Glutamatergic neuron (in vitro differentiated cells): ENCODE results near the gene C1QL2. TPM values are rescaled to one million over a fixed set of nuclear protein-coding genes. Genes with fewer than 3 reads are reported as not detected.

Source experiments
- DNase-seq: peaks from one replicate; pipeline ENCODE4 v3.0.0; 2022
- H3K27ac Mint-ChIP-seq: one replicate; pipeline ENCODE4 v1.8.0; 2020; ENCODE audit warnings: mild to moderate bottlenecking, mixed read lengths, inconsistent platforms; ENCODE audit not compliant: unreplicated experiment
- H3K27me3 Mint-ChIP-seq: one replicate; pipeline ENCODE4 v1.8.0; 2020; ENCODE audit warnings: mild to moderate bottlenecking, moderate library complexity, mixed read lengths, inconsistent platforms; ENCODE audit not compliant: unreplicated experiment
- H3K36me3 Mint-ChIP-seq: one replicate; pipeline ENCODE4 v1.8.0; 2020; ENCODE audit warnings: mild to moderate bottlenecking, mixed read lengths, inconsistent platforms; ENCODE audit not compliant: unreplicated experiment
- H3K4me1 Mint-ChIP-seq: one replicate; pipeline ENCODE4 v1.8.0; 2020; ENCODE audit warnings: mild to moderate bottlenecking, low read depth, mixed read lengths, inconsistent platforms; ENCODE audit not compliant: unreplicated experiment
- H3K4me3 Mint-ChIP-seq: one replicate; pipeline ENCODE4 v1.8.0; 2020; ENCODE audit warnings: mild to moderate bottlenecking, mixed read lengths, inconsistent platforms; ENCODE audit not compliant: unreplicated experiment
- H3K9me3 Mint-ChIP-seq: one replicate; pipeline ENCODE4 v1.8.0; 2020; ENCODE audit warnings: mild to moderate bottlenecking, moderate library complexity, mixed read lengths, inconsistent platforms; ENCODE audit not compliant: unreplicated experiment
- long read RNA-seq: library from polyadenylated mRNA; unstranded; transcript quantifications from one replicate; pipeline ENCODE4 v2.0.0, GENCODE V29; 2020; ENCODE audit not compliant: unreplicated experiment
- total RNA-seq: library from RNA; stranded (reverse); fragmentation: NEBNext Ultra II Directional; extraction: Animal tissue kit (Norgen Biotek cat#: 25700); gene quantifications from one replicate; pipeline ENCODE4 v1.2.1, GENCODE V29; 2021; ENCODE audit not compliant: unreplicated experiment
- TF ChIP-seq, protein P1 (sequence below): fragments of 200-600 bp; sonication (generic); IDR thresholded peaks from one replicate; pipeline ENCODE4 v1.5.0; 2021; ENCODE audit not compliant: partially characterized antibody, unreplicated experiment

The C1QL2 gene
- not detected for total RNA-seq
- long read RNA-seq: 0 reads

DNA sequence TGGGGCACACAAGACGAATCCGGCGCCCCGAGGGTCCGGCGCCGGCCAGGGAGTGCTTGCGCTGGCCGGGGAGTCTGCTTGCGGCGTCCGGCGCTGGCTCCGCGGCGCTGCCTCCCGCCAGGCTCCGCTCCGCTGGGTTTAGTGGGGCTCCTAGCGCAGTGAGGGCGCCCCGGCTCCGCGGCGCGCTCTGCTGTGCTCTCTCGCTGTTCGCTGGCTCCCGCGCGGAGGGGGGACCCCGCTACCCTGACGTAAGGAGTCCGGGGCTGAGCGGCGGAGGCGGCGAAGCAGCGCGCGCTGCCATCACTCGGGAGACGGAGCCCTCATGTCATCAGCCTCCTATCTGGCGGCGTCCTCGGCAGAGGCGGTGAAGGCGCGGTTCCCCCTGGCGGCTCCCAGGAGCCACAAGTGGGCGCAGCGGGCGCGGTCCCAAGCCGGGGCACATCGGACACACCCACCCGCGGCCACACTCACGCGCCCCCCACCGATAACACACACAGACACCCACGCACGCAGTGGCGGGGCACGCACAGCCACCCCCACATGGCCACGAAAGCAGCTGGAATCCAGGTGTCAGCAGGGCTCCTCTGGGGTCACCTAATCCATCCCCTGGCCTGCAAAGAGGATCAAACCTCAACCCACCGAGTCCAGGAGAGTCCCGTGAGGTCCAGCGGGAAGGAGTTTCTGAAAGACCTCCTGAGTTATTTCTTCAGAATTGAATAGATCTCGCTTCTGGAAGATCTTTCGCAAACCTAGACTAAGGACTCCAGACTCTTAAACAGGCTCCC lies at the start of gene C1QL2:
Gene C1QL2, minus strand, starts transcription at position 189 of the 785 bp plus-strand sequence. CDS start 482 bp downstream, outside the sequence.
- TF ChIP-seq, protein P1, sequence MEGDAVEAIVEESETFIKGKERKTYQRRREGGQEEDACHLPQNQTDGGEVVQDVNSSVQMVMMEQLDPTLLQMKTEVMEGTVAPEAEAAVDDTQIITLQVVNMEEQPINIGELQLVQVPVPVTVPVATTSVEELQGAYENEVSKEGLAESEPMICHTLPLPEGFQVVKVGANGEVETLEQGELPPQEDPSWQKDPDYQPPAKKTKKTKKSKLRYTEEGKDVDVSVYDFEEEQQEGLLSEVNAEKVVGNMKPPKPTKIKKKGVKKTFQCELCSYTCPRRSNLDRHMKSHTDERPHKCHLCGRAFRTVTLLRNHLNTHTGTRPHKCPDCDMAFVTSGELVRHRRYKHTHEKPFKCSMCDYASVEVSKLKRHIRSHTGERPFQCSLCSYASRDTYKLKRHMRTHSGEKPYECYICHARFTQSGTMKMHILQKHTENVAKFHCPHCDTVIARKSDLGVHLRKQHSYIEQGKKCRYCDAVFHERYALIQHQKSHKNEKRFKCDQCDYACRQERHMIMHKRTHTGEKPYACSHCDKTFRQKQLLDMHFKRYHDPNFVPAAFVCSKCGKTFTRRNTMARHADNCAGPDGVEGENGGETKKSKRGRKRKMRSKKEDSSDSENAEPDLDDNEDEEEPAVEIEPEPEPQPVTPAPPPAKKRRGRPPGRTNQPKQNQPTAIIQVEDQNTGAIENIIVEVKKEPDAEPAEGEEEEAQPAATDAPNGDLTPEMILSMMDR: no peak
- Mint-ChIP-seq H3K4me3 (peak within 1 kb of the TSS; percentile 81), H3K27me3 (peaks cover 30% of the 10 kb centered on the region), H3K27ac (no peak within 1 kb of the TSS), H3K4me1 (peaks cover 3% of the 10 kb centered on the region), H3K9me3 (peaks cover 3% of the 10 kb centered on the region), H3K36me3 (no peaks in the 10 kb centered on the region)
- DNase-seq: peak; percentile 55

DNA sequence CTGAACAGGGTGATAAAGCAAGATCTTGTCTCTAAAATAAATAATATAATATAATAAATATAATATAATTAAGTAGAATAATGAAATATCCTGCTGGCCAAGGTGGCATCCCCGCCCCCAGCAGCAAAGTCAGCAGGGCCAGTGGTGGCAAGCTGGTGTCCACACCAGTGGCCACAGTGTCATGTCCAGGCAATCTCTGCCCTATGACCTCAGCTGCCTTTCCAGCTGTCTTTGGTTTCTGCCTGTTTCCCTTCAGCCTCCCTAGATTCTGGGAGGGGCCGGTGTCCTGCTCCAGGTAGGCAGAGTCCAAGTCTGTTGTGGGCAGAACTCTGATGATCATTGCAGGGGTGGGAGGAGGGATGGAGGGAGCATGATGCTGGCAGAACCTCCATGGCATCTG lies 48.9 kb upstream of the C1QL2 start:
- Mint-ChIP-seq H3K27me3 (peaks cover 2% of the 10 kb centered on the region), H3K9me3 (no peaks in the 10 kb centered on the region), H3K4me3 (no peak overlapping the region), H3K27ac (no peak overlapping the region), H3K4me1 (no peaks in the 10 kb centered on the region), H3K36me3 (no peaks in the 10 kb centered on the region)
- TF ChIP-seq, protein P1: no peak
- no peak for DNase-seq

DNA sequence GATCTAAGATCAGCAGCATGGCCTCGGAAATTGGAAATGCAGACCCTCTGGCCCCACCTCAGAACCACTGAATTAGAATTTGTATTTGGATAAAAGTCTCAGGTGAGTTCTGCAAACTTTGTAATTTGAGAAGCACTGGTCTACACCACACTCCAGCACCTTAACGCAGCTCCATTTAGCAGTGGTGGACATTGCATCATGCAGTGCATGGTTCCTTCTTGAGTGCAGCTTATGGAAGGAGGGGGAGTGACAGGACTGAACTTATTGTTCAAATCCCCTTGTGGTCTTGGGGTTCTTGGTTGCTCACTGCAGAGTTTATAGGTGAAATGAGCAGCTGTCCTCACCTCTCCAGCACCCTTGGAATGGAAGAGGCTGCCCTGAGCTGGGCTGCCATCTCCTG lies 47.6 kb upstream of the C1QL2 start:
- no peaks in the 10 kb centered on the region for H3K27me3 Mint-ChIP-seq
- no peak overlapping the region for H3K27ac Mint-ChIP-seq
- TF ChIP-seq, protein P1: no peak
- no peaks in the 10 kb centered on the region for H3K4me1 Mint-ChIP-seq
- H3K36me3 Mint-ChIP-seq: no peaks in the 10 kb centered on the region
- H3K9me3 Mint-ChIP-seq: no peaks in the 10 kb centered on the region
- no peak for DNase-seq
- H3K4me3 Mint-ChIP-seq: no peak overlapping the region

DNA sequence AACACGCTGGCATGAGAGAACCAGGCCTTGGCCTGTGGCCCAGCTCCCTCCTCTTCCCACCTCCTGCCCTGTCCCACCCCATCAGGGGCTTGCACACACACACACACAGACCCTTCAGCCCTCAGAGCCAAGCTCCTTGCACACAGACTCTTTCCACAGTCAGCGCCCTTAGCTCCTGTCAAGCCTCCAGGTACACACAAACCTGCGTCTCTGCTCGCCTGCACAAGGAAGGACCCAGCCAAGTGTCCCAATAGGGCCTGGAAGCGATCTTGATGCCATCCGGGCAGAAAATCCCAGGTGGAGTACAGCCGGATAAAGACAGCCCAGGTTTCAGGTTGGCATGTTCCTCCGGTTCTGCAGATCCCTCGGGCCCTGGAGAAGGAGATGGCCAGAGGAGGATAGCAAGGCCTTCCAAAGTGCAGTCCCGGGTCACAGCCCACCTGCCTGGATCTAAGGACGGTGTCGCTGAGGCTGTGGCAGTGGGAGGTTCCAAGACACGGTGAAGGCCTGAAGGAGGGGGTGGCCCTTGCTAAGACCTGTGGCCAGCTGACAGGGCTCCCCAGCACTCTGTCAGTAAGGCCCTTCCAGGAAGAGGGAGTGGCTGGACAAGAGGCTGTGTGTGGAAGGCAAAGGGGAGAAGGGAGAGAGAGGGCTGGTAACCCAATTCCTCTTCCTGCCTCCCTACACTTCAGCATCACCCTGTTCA lies 46.6 kb upstream of the C1QL2 start:
- Mint-ChIP-seq H3K9me3 (no peaks in the 10 kb centered on the region), H3K4me1 (no peaks in the 10 kb centered on the region), H3K27ac (no peak overlapping the region), H3K27me3 (no peaks in the 10 kb centered on the region), H3K36me3 (no peaks in the 10 kb centered on the region), H3K4me3 (no peak overlapping the region)
- TF ChIP-seq, protein P1: no peak
- DNase-seq: no peak

DNA sequence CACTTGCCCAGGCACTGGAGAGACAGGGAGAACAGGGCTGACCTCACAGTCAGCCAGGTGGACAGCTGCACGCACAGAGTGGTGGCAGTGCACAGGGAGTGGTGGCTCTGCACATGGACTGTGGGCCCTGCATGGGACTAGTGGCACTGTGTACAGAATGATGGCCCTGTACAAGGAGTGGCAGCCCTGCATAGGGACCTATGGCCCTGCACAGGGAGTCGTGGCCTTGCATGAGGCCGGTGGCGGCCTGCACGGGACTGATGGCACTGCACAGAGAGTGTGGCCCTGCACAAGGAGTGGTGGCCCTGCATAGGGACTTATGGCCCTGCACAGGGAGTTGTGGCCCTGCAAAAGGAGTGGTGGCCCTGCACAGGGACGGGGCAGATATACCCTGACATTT lies 46.0 kb upstream of the C1QL2 start:
- Mint-ChIP-seq H3K27ac (no peak overlapping the region), H3K9me3 (no peaks in the 10 kb centered on the region), H3K4me3 (no peak overlapping the region), H3K36me3 (no peaks in the 10 kb centered on the region), H3K27me3 (no peaks in the 10 kb centered on the region), H3K4me1 (no peaks in the 10 kb centered on the region)
- TF ChIP-seq, protein P1: no peak
- no peak for DNase-seq
